DND-41 (cell line): ENCODE data around the gene BAIAP2.
"Not testable (repeated sequence)": the region's sequence is repeated elsewhere in the genome, so short reads cannot be mapped to it uniquely, and the experiment has no call there.

Experiments used
- EZH2 ChIP-seq: IDR thresholded peaks from 3 replicates; pipeline ENCODE4 v1.6.1; 2012; ENCODE audit warnings: borderline replicate concordance, low read depth, mild to moderate bottlenecking, moderate library complexity, low read length, inconsistent platforms; ENCODE audit not compliant: severe bottlenecking
- TF ChIP-seq, protein P1 (sequence below): IDR thresholded peaks from 2 replicates; pipeline ENCODE4 v1.5.1; 2012; ENCODE audit warnings: borderline replicate concordance, low read length, moderate library complexity, mild to moderate bottlenecking; ENCODE audit not compliant: poor library complexity, severe bottlenecking; ENCODE audit errors: extremely low read depth

DNA sequence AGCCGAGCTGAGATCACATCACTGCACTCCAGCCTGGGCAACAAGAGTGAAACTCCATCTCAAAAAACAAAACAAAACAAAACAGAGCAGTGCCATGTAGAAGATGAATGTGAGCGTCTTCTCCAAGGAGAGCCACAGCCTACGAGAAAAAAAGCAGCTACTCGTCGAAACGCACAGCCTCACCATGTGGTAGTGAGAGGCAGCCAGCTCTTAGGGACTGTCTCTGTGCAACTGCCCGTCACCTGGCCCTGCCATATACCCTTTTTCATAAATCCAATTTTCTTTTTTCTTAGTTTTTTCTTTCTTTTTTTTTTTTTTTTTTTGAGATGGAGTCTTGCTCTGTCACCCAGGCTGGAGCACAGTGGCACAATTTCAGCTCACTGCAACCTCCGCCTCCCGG, 119.1 kb downstream of the BAIAP2 start:
- TF ChIP-seq, protein P1, sequence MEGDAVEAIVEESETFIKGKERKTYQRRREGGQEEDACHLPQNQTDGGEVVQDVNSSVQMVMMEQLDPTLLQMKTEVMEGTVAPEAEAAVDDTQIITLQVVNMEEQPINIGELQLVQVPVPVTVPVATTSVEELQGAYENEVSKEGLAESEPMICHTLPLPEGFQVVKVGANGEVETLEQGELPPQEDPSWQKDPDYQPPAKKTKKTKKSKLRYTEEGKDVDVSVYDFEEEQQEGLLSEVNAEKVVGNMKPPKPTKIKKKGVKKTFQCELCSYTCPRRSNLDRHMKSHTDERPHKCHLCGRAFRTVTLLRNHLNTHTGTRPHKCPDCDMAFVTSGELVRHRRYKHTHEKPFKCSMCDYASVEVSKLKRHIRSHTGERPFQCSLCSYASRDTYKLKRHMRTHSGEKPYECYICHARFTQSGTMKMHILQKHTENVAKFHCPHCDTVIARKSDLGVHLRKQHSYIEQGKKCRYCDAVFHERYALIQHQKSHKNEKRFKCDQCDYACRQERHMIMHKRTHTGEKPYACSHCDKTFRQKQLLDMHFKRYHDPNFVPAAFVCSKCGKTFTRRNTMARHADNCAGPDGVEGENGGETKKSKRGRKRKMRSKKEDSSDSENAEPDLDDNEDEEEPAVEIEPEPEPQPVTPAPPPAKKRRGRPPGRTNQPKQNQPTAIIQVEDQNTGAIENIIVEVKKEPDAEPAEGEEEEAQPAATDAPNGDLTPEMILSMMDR, result not testable (repeated sequence)
- not testable (repeated sequence) for TF ChIP-seq EZH2
